Endometrium (tissue), 2 donors: ENCODE data around the gene POLR1H.

Experiments used
- FAIRE-seq: peaks from 2 replicates; lab custom pipeline; 2012; peaks lifted over from hg19 to GRCh38; lab: Jason Lieb, UNC
- donor health status: control.
- donor health status: control.

POLR1H gene

GRCh38 chr6:30096829-30097228, 35.8 kb downstream of the POLR1H start:
- no peak for FAIRE-seq

DNA sequence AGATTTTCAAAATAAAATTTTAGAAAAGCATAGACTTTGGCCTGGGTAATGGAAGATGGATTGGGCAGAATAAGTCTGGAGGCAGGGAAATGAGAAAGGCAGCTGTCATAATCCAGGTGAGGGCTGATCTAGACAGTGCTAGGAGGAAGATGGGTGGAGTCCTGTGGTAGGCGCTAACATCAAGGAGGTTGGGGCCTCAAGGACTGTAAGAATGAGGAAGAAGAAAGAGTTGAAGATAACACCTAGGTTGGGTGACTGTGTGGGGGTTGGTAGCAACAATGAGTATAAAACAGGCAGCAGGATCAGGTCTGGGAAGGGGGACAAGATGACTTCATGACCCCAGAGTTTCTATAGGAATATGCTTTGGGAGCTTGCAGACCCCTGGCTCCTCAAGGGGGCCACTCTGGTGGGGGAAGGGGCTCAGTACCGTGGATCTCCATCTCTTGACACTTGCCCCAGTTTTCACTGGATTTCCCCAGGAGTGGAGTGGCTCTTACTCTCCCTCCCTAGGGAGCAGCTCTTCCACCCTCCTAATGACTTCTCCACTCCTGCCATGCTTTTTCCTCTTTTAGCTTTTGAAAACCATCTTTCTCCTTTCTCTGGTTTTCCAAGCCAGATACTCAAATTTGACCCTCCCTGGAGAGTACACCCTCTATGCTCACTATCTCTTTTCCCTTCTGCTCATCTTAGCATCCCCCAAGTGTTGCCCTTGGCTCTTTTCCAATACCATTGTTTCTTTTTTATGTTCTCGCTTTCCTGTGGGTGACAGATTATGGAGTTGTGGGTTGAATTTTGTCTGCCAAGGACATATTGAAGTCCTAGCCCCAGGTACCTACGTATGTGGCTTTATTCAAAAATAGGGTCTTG, 37.1 kb downstream of the POLR1H start:
- no peak for FAIRE-seq

DNA sequence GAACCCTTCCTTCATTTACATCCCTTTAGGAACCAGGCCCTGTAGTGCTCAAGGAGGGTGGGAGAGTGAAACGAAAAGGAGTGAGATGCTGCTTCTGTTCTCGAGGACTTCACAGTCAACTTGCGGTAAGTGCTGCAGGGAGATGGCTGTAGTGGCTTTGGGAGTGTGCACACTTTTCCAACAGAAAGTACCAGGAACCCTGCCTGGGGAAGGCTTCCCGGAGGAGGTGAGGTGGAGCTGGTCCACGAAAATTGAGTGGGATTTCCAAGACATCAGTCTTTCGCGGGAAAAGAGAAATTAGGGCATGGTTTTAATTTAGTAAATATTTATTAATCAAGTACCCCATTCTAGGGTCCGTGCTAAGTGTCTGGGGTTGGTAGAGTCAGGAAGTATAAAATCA, 39.1 kb downstream of the POLR1H start:
- FAIRE-seq: no peak

GRCh38 chr6:30100585-30101443, 39.7 kb downstream of the POLR1H start:
- no peak for FAIRE-seq

- FAIRE-seq: no peak
Measured at GRCh38 chr6:30101444-30102413, 40.7 kb downstream of the POLR1H start.

GRCh38 chr6:30102414-30102969, 41.4 kb downstream of the POLR1H start:
- no peak for FAIRE-seq

DNA sequence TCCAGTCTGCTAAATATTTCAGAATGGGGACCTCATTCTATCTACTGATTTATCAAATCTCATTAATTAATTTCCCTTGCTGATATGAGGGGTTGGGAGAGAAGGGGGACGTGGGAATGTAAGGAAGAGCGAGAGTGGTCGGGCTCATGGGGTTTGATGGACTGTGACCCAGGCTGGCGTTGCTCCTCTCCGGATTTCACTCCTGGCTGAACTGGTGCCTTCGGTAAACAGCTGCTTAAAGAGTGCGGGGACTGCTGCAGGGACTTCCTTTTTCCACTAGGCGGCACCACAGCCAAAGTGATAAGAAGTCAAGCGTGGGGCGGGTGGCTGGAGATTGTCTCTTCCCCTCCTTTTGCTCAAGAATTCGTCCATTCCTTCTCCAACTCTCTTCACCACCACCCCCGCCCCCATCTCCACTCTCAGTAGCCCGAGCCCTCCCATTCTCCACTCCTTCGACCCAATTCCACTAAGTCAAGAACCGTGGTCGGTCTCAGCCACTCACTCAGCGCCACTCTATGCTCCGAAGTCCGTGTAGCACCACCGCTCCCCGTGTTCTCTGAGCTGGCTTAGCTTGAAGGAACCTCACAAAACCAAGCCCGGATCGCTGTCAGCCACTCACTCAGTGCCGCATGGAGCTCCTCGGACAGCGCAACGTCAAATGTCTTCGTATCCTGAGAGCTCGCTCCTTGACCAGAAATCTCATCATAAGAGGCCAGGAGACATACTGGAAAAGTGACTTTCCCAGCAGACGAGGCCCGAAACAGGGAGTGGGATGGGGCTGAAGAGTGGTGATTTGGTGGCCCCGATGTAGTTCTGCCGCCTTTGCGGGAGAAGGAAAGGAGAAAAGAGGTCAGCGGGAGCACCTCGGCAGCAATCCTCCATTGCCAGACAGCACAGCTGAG, 42.2 kb downstream of the POLR1H start:
- no peak for FAIRE-seq

GRCh38 chr6:30103872-30104179, 42.8 kb downstream of the POLR1H start:
- no peak for FAIRE-seq

DNA sequence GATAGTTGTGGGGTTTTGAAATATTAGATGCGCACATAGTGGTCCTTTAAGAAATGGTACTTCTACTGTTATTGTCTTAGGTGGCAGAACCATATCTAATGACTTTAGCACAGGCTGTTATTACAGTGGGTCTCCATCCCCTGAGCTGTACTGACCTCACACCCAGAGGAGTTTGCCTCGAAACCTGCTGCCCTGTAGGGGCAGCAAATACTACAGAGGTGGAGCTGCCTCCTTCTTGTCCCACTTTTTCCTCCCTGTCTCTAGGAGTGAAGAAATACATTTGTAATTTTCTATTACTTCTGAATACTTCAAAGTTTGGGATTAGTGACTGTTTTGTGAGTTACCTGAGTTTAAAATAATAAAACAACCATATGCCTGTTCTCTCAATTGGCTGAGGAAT, 43.6 kb downstream of the POLR1H start:
- FAIRE-seq: no peak

DNA sequence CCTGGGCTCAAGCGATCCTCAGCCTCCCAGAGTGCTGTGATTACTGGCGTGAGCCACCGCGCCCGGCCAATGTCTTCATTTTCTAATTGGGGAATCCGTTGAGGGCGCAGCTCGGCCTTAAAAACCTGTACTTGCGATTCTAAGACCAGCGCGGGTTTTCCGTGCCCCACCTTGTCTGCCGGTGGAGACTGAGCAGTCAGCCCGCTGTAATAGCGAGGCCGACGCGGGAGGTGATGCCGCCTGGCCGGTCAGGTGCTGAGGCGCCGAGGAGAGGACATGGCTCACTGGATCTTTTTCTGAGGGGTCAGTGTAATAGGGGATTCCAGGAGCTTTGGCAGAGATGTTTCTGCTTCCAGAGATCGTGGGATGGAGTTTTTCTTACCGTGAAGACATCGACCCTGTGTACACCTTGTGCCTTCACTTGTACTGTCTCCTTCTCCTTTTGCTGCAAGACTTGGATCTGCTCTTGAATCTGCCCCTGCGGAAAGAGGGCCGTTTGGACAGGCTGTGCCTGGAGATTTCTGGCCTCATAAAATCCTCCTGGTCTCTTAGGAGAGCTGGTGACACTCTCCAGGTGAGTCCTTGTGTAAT, 50.3 kb downstream of the POLR1H start:
- no peak for FAIRE-seq

DNA sequence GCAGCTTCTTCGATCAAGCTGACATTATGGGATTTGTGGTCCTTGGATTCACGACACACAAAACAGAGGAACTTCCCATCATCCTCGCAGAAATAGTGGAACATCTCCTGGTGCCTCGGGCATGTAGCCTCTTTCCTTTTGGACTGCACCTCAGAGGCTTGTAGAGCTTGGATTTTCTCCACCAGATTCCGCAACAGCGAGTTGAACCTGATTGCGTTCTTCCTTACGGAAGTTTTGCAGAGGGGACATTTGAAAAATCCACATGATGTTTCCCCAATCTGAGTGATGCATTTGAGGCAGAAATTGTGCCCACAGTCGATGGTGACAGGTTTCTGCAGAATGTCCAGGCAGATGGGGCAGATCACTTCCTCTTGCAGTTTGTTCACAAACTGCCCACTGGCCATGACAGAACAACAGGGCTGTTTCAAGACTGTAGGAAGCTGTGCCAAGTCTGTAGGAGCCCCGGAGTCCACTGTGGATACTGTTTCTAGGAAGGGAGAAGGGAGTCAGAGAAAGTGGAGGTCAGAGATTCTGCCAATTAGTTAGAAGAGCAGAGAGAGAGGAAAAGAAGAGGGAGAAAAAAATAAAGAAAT, 51.4 kb downstream of the POLR1H start:
- FAIRE-seq: no peak

GRCh38 chr6:30113003-30113759, 52.1 kb downstream of the POLR1H start, which contains the start of gene TRIM31:
Gene TRIM31, minus strand, starts transcription at chr6:30113090. Its CDS starts 285 bp downstream, at chr6:30112805.
- FAIRE-seq: no peak

- FAIRE-seq: no peak
Measured at GRCh38 chr6:30113841-30114240, 52.8 kb downstream of the POLR1H start.
